DOHH2 (cell line): ENCODE data around the gene AP4M1.

Experiments used
- EZH2phosphoT487 ChIP-seq: fragments of 200-600 bp; sonication (generic); IDR thresholded peaks from 2 replicates; pipeline ENCODE4 v1.6.1; 2017; ENCODE audit warnings: borderline replicate concordance, mild to moderate bottlenecking, antibody characterized with exemption, low read length, moderate library complexity, mixed read lengths
- TF ChIP-seq, protein P1 (sequence below): fragments of 200-600 bp; sonication (generic); IDR thresholded peaks from one replicate; pipeline ENCODE4 v1.5.1; 2014; ENCODE audit warnings: antibody characterized with exemption, mild to moderate bottlenecking, low read depth, low read length; ENCODE audit not compliant: poor library complexity, severe bottlenecking

DNA sequence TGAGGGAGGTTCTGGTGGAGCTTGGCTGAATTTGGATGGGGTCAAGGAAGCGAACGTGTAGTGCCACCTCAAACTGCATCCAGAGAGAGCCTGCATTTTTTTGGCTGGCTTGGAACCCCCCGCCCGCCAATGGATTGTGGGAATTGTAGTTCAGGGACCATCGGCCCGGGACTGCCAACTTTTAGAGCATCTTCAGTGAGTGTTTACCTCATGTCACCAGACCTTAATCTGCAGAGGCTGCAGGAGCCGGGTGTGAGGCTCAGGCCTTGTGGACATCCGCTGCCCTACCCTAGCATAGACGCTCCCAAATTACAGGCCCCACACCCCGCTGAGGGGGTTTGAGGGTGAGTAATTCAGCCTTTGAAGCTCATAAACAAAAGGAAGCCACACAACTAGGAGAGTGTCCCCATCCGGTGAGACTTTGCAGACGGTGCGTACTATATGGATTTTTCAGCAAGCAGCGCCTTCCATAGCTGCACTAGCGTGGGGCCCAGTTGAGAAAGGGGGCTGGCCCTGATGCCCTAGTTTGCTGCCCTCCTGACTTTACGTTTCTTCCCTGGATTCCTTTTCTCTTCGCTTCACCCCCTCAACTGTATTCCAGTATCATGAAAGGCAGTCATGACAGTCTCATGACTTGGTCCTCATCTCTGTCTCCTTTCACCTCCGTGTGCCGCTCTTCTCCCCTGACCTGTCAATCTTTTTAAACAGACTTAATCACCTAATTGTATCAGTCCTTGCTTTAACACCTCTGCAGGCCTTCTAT, 18.7 kb downstream of the AP4M1 start:
- TF ChIP-seq, protein P1, sequence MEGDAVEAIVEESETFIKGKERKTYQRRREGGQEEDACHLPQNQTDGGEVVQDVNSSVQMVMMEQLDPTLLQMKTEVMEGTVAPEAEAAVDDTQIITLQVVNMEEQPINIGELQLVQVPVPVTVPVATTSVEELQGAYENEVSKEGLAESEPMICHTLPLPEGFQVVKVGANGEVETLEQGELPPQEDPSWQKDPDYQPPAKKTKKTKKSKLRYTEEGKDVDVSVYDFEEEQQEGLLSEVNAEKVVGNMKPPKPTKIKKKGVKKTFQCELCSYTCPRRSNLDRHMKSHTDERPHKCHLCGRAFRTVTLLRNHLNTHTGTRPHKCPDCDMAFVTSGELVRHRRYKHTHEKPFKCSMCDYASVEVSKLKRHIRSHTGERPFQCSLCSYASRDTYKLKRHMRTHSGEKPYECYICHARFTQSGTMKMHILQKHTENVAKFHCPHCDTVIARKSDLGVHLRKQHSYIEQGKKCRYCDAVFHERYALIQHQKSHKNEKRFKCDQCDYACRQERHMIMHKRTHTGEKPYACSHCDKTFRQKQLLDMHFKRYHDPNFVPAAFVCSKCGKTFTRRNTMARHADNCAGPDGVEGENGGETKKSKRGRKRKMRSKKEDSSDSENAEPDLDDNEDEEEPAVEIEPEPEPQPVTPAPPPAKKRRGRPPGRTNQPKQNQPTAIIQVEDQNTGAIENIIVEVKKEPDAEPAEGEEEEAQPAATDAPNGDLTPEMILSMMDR: no peak
- no peak for TF ChIP-seq EZH2phosphoT487
